Esophagus muscularis mucosa (tissue), 4 donors: ENCODE measurements around the gene ABTB2. TPM values are rescaled to one million over a fixed set of nuclear protein-coding genes. Genes with fewer than 3 reads are reported as not detected.

Experiments used
- DNase-seq: peaks from one replicate; pipeline ENCODE4 v3.0.0-alpha.2; 2017; ENCODE audit errors: extremely low spot score
- H3K27ac ChIP-seq, 4 donors: fragments of 200-600 bp; sonication (generic); replicated peaks in 1 of 4; 1 replicate in 3 of 4; 2 replicates in 1 of 4; pipeline ENCODE4 v1.5.1; 2016 to 2019; ENCODE audit warnings: mild to moderate bottlenecking in 1 of 4
- H3K27me3 ChIP-seq, 4 donors: fragments of 200-600 bp; sonication (generic); one replicate each; pipeline versions ENCODE4 v1.5.1 to v1.6.0; 2016 to 2019
- H3K36me3 ChIP-seq, 4 donors: fragments of 200-600 bp; sonication (generic); one replicate each; pipeline ENCODE4 v1.5.1; 2016 to 2019
- H3K4me1 ChIP-seq, 4 donors: fragments of 200-600 bp; sonication (generic); one replicate each; pipeline ENCODE4 v1.5.1; 2016 to 2019
- H3K4me3 ChIP-seq, 4 donors: fragments of 200-600 bp; sonication (generic); 1 replicate in 2 of 4; 2 replicates in 2 of 4; pipeline ENCODE4 v1.5.1; 2016 to 2019; ENCODE audit warnings: mild to moderate bottlenecking in 4 of 4, moderate library complexity in 1 of 4
- H3K9me3 ChIP-seq, 4 donors: fragments of 200-600 bp; sonication (generic); 1 replicate in 3 of 4; 2 replicates in 1 of 4; pipeline ENCODE4 v1.5.1; 2016 to 2019
- EP300 ChIP-seq: sonication (generic); formaldehyde crosslinking; IDR thresholded peaks from one replicate; pipeline ENCODE4 v1.6.1; 2017; ENCODE audit warnings: antibody characterized with exemption
- POLR2A ChIP-seq: fragments of 450-650 bp; IDR thresholded peaks from one replicate; pipeline ENCODE4 v1.6.1; 2017; ENCODE audit warnings: antibody characterized with exemption, moderate library complexity, mild to moderate bottlenecking, low read depth
- POLR2AphosphoS5 ChIP-seq, 2 donors: sonication (generic); formaldehyde crosslinking; IDR thresholded peaks; one replicate each; pipeline ENCODE4 v1.6.1; 2017; ENCODE audit warnings: antibody characterized with exemption in 2 of 2
- WGBS: methylation state at CpG from one replicate; pipeline ENCODE4 v1.1.5; 2018; 5-methylcytosine and 5-hydroxymethylcytosine counted together
- intact Hi-C: fragments of 100-400 bp; cut with DNase I; formaldehyde crosslinking; loops from one replicate; pipeline ENCODE4 v1.15.1; 2023
- total RNA-seq, 4 donors: library from RNA; depleted of rRNA; stranded (reverse); fragments of >200 nt; gene quantifications; one replicate each; pipeline versions ENCODE4 v1.1.0 to v1.2.1, GENCODE V29; 2016
- TF ChIP-seq, protein P1 (sequence below), 3 experiments: fragments of 200-600 bp in 2 of 3; fragments of 450-650 bp in 1 of 3; sonication (generic) in 2 of 3; IDR thresholded peaks; one replicate each; pipeline ENCODE4 v1.5.1; 2017 to 2019; ENCODE audit warnings: antibody characterized with exemption in 3 of 3, mild to moderate bottlenecking in 2 of 3, moderate library complexity in 1 of 3

ABTB2 gene
- total RNA-seq, 4 donors from 2014 or later: 5.0 to 8.0 (median 7.2) TPM

DNA sequence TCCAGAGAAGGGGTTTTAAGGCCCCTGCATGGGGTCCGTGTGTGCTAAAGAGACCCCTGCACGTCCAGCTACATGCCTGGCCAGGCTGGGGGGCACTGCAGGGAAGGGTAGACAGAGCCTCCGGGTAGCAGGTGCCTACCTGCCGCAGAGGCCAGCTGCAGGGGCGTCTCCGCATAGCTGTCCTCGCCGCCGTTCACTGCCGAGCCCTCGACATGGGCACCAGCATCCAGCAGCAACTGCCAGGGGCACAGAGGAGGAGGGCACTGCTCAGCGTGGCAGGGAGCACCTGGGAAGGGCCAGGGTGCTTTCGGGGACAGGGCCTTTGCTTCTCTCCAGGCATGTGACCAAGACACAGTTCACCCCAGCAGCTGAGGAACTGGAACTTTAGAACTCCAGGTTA, 192.7 kb downstream of the ABTB2 start:
- H3K27me3 ChIP-seq: no peaks in the 10 kb centered on the region
- H3K9me3 ChIP-seq: no peaks in the 10 kb centered on the region
- H3K27ac ChIP-seq: no peak overlapping the region
- H3K4me1 ChIP-seq: no peaks in the 10 kb centered on the region
- H3K4me3 ChIP-seq: no peak overlapping the region
- 86% methylated on average over 5 of the region's 13 CpGs for WGBS
- TF ChIP-seq POLR2AphosphoS5 (IDR thresholded peaks at IDR 0.05) (no peak), EP300 (no peak), POLR2A (no peak)
- TF ChIP-seq, protein P1, sequence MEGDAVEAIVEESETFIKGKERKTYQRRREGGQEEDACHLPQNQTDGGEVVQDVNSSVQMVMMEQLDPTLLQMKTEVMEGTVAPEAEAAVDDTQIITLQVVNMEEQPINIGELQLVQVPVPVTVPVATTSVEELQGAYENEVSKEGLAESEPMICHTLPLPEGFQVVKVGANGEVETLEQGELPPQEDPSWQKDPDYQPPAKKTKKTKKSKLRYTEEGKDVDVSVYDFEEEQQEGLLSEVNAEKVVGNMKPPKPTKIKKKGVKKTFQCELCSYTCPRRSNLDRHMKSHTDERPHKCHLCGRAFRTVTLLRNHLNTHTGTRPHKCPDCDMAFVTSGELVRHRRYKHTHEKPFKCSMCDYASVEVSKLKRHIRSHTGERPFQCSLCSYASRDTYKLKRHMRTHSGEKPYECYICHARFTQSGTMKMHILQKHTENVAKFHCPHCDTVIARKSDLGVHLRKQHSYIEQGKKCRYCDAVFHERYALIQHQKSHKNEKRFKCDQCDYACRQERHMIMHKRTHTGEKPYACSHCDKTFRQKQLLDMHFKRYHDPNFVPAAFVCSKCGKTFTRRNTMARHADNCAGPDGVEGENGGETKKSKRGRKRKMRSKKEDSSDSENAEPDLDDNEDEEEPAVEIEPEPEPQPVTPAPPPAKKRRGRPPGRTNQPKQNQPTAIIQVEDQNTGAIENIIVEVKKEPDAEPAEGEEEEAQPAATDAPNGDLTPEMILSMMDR (IDR thresholded peaks at IDR 0.05): no peak
- DNase-seq: no peak
- H3K36me3 ChIP-seq: peaks cover 0 to 39% (median 24%) of the 10 kb centered on the region in 4 donors
- intact Hi-C loops: no loop called here

DNA sequence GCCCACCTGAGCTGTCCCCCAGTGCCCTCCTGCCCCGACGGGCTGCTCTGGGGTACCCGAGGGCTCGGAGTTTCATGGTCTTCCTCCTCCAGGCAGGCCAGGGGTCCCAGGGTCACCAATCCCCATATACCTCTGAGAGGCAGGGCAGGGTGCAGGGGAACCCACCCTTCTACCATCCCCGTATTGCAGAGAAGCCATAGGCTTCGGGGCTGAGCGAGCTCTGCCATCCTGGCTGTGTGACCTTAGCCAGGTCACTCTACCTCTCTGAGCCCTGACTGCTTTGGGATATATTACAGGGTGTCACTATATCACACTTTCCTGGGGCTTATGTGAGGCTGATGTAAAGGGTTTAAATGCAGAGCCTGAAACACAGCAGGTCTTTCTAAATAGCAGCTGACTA, 195.0 kb downstream of the ABTB2 start:
- no peaks in the 10 kb centered on the region for H3K27me3 ChIP-seq
- no peak for DNase-seq
- no peak overlapping the region for H3K4me3 ChIP-seq
- H3K36me3 ChIP-seq: peaks cover 0 to 54% (median 29%) of the 10 kb centered on the region in 4 donors
- no peaks in the 10 kb centered on the region for H3K4me1 ChIP-seq
- intact Hi-C loops: no loop called here
- H3K9me3 ChIP-seq: no peaks in the 10 kb centered on the region
- no peak overlapping the region for H3K27ac ChIP-seq
- TF ChIP-seq POLR2AphosphoS5 (IDR thresholded peaks at IDR 0.05) (no peak), EP300 (no peak), POLR2A (no peak)
- TF ChIP-seq, protein P1 (IDR thresholded peaks at IDR 0.05): no peak
- 97% methylated on average over 7 of the region's 7 CpGs for WGBS

DNA sequence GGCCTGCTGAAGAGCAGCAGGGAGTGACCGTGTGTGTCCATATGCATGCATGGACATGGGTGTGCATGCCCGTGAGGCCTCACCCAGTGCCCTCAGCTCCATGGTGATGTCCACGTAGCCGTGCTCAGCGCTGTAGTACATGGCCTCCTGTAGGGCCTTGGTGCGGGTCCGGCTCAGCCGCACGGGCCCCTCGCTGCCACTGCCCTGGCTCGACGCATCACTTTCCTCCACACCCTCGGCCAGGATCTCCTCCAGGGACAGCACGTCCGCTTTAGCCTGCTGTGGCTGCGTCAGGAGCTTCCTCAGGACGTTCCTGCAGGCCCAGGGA, 195.4 kb downstream of the ABTB2 start:
- DNase-seq: no peak
- WGBS: 90% methylated on average over 17 of the region's 17 CpGs
- Histone ChIP-seq H3K4me1 (peaks cover 0 to 4% (median 1%) of the 10 kb centered on the region in 4 donors), H3K27me3 (no peaks in the 10 kb centered on the region), H3K4me3 (no peak overlapping the region), H3K9me3 (no peaks in the 10 kb centered on the region), H3K36me3 (peaks cover 0 to 57% (median 29%) of the 10 kb centered on the region in 4 donors), H3K27ac (no peak overlapping the region)
- intact Hi-C loops: no loop called here
- TF ChIP-seq POLR2A (no peak), POLR2AphosphoS5 (IDR thresholded peaks at IDR 0.05) (no peak), EP300 (no peak)
- TF ChIP-seq, protein P1 (IDR thresholded peaks at IDR 0.05): no peak

DNA sequence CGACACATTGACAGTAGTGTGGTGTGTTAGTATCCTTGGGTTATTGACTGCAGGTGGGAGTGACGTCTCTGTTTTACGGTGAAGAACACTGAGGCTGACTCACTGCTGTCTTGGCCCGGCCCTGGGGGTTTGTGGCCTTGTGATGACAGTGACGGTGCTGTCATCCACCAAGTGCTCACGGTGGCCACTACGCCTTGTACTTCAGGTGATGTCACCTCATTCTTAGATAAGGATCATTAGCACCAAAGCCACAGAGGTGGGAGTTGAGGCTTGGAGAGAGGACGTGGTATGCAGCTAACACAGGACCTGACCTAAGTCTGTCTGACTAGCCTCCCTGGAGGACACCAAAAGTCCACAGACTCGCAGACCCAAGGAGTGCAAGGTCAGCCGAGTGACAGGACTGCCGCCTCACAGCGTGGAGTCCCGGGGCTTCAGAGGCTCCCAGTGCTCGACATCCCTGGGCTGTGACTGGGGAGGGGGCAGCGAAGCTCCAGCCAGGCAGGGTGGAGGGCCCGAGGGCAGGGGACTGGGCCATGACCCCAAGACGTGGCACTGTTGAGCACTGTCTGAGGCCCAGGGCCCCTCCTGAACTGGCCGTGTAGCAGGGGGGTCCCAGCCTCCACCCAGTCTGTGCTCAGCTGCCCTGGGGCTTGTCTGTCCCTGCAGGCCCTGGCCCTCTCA, 195.9 kb downstream of the ABTB2 start:
- intact Hi-C loops: no loop called here
- H3K27me3 ChIP-seq: no peaks in the 10 kb centered on the region
- peaks cover 0 to 52% (median 26%) of the 10 kb centered on the region in 4 donors for H3K36me3 ChIP-seq
- no peak for TF ChIP-seq EP300
- TF ChIP-seq, protein P1 (IDR thresholded peaks at IDR 0.05): no peak
- no peak for TF ChIP-seq POLR2AphosphoS5 (IDR thresholded peaks at IDR 0.05)
- no peak for TF ChIP-seq POLR2A
- no peak for DNase-seq
- 95% methylated on average over 9 of the region's 18 CpGs for WGBS
- no peak overlapping the region for H3K4me3 ChIP-seq
- H3K27ac ChIP-seq: no peak overlapping the region
- peaks cover 0 to 9% (median 4%) of the 10 kb centered on the region in 4 donors for H3K4me1 ChIP-seq
- no peaks in the 10 kb centered on the region for H3K9me3 ChIP-seq

DNA sequence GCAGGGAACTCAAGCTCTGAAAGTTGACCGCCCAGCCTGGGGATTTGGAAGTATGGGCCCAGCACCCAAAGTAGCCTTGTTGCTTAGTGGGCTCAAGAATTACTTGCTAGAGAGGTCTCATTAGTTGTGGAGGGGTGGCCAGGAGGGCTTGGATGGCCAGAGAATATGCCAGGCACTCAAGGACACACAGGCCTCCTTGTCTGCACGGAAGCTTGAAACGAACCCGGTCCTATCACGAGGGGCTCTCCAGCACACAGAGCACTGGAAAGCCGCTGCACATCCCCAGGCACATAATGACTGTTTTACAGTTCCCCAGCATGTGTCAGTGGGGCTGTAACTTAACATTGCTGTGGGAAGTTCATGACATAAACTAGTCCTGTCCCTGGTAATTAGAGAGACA, 196.4 kb downstream of the ABTB2 start:
- H3K36me3 ChIP-seq: peaks cover 0 to 50% (median 25%) of the 10 kb centered on the region in 4 donors
- H3K27me3 ChIP-seq: no peaks in the 10 kb centered on the region
- no peaks in the 10 kb centered on the region for H3K9me3 ChIP-seq
- H3K27ac ChIP-seq: no peak overlapping the region
- no peak for DNase-seq
- intact Hi-C loops: no loop called here
- no peak overlapping the region for H3K4me3 ChIP-seq
- H3K4me1 ChIP-seq: peaks cover 0 to 9% (median 4%) of the 10 kb centered on the region in 4 donors
- WGBS: 100% methylated on average over 6 of the region's 6 CpGs
- TF ChIP-seq POLR2AphosphoS5 (IDR thresholded peaks at IDR 0.05) (no peak), POLR2A (no peak), EP300 (no peak)
- TF ChIP-seq, protein P1 (IDR thresholded peaks at IDR 0.05): no peak
